ENCODE results near the gene PSME4. TPM values are rescaled to one million over a fixed set of nuclear protein-coding genes. Genes with fewer than 3 reads are reported as not detected.

Gene PSME4
- total RNA-seq, 1 experiment from 2014 or later, result 87.4 TPM

- no CpG with 5 or more reads among the region's 3 CpGs for WGBS (ENCODE audit: extremely low coverage, insufficient read length, low lambda C conversion rate)
- H3K36me3 Mint-ChIP-seq (ENCODE audit: insufficient read depth in 1 of 3, low read depth in 3 of 3), result peaks cover 22 to 76% (median 58%) of the 10 kb centered on the region in 3 experiments; a peak in 6 of 7 replicates
- no peak for TF ChIP-seq CTCF (conservative IDR thresholded peaks at IDR 0.05)
Observed at GRCh38 chr2:53901192-53901591, 69.6 kb downstream of the PSME4 start.

More at GRCh38 chr2:53901192-53901591, 69.6 kb downstream of the PSME4 start:
- Histone ChIP-seq H2BK5ac (ENCODE audit: insufficient read length, low read length) (no peak overlapping the region), H3K27me3 (ENCODE audit: insufficient read depth, low read length) (no peaks in the 10 kb centered on the region), H3K14ac (ENCODE audit: insufficient read depth, low read length) (no peak overlapping the region), H2BK12ac (ENCODE audit: insufficient read length, low read depth, low read length) (no peak overlapping the region), H3K4me1 (ENCODE audit: insufficient read depth, low read length) (no peaks in the 10 kb centered on the region), H3K79me1 (ENCODE audit: insufficient read depth, low read depth, low read length, poor library complexity, severe bottlenecking) (peaks cover 2% of the 10 kb centered on the region), H3K56ac (ENCODE audit: insufficient read length, low read depth, low read length) (no peak overlapping the region), H3K9me3 (ENCODE audit: control insufficient read depth, low read depth, low read length) (no peaks in the 10 kb centered on the region), H3K4me2 (ENCODE audit: insufficient read depth, insufficient read length, low read length) (no peak overlapping the region), H4K20me1 (ENCODE audit: control insufficient read depth, insufficient read depth, insufficient read length) (no peaks in the 10 kb centered on the region), H2BK120ac (ENCODE audit: low read depth, low read length, poor library complexity, severe bottlenecking) (no peak overlapping the region), H3K23ac (ENCODE audit: insufficient read length, low read depth, low read length) (no peak overlapping the region), H4K5ac (ENCODE audit: insufficient read length, low read depth, low read length) (no peak overlapping the region), H3K4ac (ENCODE audit: low read depth, low read length) (no peak overlapping the region), H4K91ac (ENCODE audit: insufficient read length, low read depth, low read length) (no peak overlapping the region), H3K79me2 (ENCODE audit: insufficient read depth, low read length) (no peaks in the 10 kb centered on the region), H4K8ac (replicated peaks; ENCODE audit: insufficient read length, low read depth, low read length) (no peak overlapping the region), H2AK5ac (ENCODE audit: insufficient read length, low read length) (no peak overlapping the region), H2BK15ac (ENCODE audit: low read depth, low read length) (no peak overlapping the region), H3T11ph (ENCODE audit: low read length) (no peak overlapping the region), H3K18ac (ENCODE audit: insufficient read length, low read depth, low read length) (no peak overlapping the region), H3K27ac (ENCODE audit: insufficient read length, low read depth, low read length) (no peak overlapping the region), H3K23me2 (ENCODE audit: insufficient read length, low read depth, low read length, poor library complexity, severe bottlenecking) (no peaks in the 10 kb centered on the region), H3K9ac (ENCODE audit: extremely low read depth, insufficient read length, low read length) (no peak overlapping the region), H2BK20ac (ENCODE audit: low read depth, low read length, poor library complexity, severe bottlenecking) (no peak overlapping the region), H2AFZ (ENCODE audit: low read length) (no peak overlapping the region)
- Mint-ChIP-seq H3K27ac (no peak overlapping the region), H3K4me1 (no peaks in the 10 kb centered on the region), H3K27me3 (ENCODE audit: low read depth) (no peaks in the 10 kb centered on the region), H3K9me3 (no peaks in the 10 kb centered on the region), H3K4me3 (no peak overlapping the region)
- DNase-seq, result no peak
